Progenitor cell of endocrine pancreas (in vitro differentiated cells): ENCODE data around the gene BCAT1. TPM values are rescaled to one million over a fixed set of nuclear protein-coding genes. Genes with fewer than 3 reads are reported as not detected.

ENCODE experiments used
- DNase-seq: peaks from one replicate; pipeline ENCODE4 v3.0.0; 2021; ENCODE audit warnings: low spot score; ENCODE audit not compliant: unreplicated experiment
- H3K27ac Mint-ChIP-seq: 2 replicates; pipeline ENCODE4 v1.8.0; 2021; ENCODE audit warnings: mild to moderate bottlenecking, moderate library complexity, mixed read lengths
- H3K27me3 Mint-ChIP-seq: 2 replicates; pipeline ENCODE4 v1.8.0; 2021; ENCODE audit warnings: mixed read lengths
- H3K36me3 Mint-ChIP-seq: 2 replicates; pipeline ENCODE4 v1.8.0; 2022; ENCODE audit warnings: mixed read lengths; ENCODE audit not compliant: insufficient read depth
- H3K4me1 Mint-ChIP-seq: 2 replicates; pipeline ENCODE4 v1.8.0; 2021; ENCODE audit warnings: low read depth, mixed read lengths
- H3K4me3 Mint-ChIP-seq: 2 replicates; pipeline ENCODE4 v1.8.0; 2021; ENCODE audit warnings: low read depth, mild to moderate bottlenecking, moderate library complexity, mixed read lengths
- H3K9me3 Mint-ChIP-seq: 2 replicates; pipeline ENCODE4 v1.8.0; 2021; ENCODE audit warnings: low read depth, mixed read lengths
- CTCF ChIP-seq: fragments of 200-600 bp; sonication (generic); IDR thresholded peaks from one replicate; pipeline ENCODE4 v1.5.0; 2021; ENCODE audit warnings: antibody characterized with exemption, mild to moderate bottlenecking; ENCODE audit not compliant: unreplicated experiment
- total RNA-seq: library from RNA; stranded (reverse); gene quantifications from 2 replicates; pipeline ENCODE4 v1.2.1, GENCODE V29; 2021

BCAT1 gene
- total RNA-seq, 1 donor from 2014 or later = 52.9 TPM

DNA sequence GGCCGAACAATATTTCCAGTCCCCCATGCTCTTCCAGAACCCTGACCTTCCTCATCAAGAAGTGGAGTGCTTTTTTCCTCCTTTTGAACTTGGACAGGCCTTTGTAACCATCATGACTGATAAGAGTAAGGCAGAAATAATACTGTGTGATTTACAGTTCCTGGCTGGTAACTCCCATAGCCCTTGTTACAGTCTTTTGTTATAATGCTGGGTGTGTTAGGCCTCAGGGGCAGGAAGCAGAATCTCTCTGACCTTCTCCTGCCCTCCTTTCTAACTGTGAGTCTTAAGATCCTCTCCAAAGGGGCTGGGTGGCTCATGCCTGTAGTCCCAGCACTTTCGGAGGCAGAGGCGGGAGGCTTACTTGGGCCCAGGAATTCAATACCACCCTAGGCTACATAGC is 59.5 kb downstream of the BCAT1 start:
- H3K27ac Mint-ChIP-seq = no peak overlapping the region
- no peaks in the 10 kb centered on the region for H3K36me3 Mint-ChIP-seq
- DNase-seq = no peak
- TF ChIP-seq CTCF = no peak
- H3K9me3 Mint-ChIP-seq = no peaks in the 10 kb centered on the region
- H3K27me3 Mint-ChIP-seq = no peaks in the 10 kb centered on the region
- peaks cover 2% of the 10 kb centered on the region for H3K4me1 Mint-ChIP-seq
- no peak overlapping the region for H3K4me3 Mint-ChIP-seq

DNA sequence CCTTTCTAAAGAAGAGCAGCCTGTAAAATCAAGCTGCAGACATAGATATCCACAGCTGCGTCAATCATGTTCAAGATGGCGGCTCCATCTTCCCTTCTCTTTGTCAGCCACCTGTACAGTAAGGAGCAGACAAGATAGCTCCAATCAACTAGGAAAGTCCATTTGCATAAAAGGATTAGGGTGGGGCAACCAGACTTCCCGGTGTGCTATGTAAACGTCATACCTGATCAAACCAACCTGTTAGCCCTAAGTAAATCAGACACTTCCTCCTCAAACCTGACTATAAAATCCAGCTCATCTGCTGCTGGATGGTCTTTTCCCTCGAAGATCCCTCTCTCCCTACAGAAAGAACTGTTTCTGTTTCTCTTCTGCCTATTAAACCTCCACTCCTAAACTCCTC is 60.1 kb downstream of the BCAT1 start:
- Mint-ChIP-seq H3K4me3 (no peak overlapping the region), H3K36me3 (no peaks in the 10 kb centered on the region)
- no peak for TF ChIP-seq CTCF

GRCh38 chr12:24884911-24885310 is 64.0 kb downstream of the BCAT1 start:
- no peak for TF ChIP-seq CTCF
- Mint-ChIP-seq H3K27me3 (no peaks in the 10 kb centered on the region), H3K36me3 (peaks cover 12% of the 10 kb centered on the region), H3K9me3 (peaks cover 11% of the 10 kb centered on the region), H3K4me3 (no peak overlapping the region), H3K4me1 (peaks cover 9% of the 10 kb centered on the region), H3K27ac (no peak overlapping the region)
- DNase-seq = no peak

More for the DNA sequence above, 60.1 kb downstream of the BCAT1 start:
- Mint-ChIP-seq H3K9me3 (no peaks in the 10 kb centered on the region), H3K4me1 (no peaks in the 10 kb centered on the region), H3K27me3 (no peaks in the 10 kb centered on the region), H3K27ac (no peak overlapping the region)
- no peak for DNase-seq

- no peak overlapping the region for H3K4me3 Mint-ChIP-seq
Measured at GRCh38 chr12:24881724-24882371, 67.1 kb downstream of the BCAT1 start.

GRCh38 chr12:24881227-24881626 is 67.7 kb downstream of the BCAT1 start:
- Mint-ChIP-seq H3K36me3 (peaks cover 23% of the 10 kb centered on the region), H3K4me3 (no peak overlapping the region), H3K27ac (peak overlapping the region; percentile 67), H3K27me3 (no peaks in the 10 kb centered on the region), H3K9me3 (peaks cover 11% of the 10 kb centered on the region), H3K4me1 (peaks cover 13% of the 10 kb centered on the region)
- DNase-seq = no peak
- no peak for TF ChIP-seq CTCF

More at GRCh38 chr12:24881724-24882371, 67.1 kb downstream of the BCAT1 start:
- no peak for DNase-seq
- no peaks in the 10 kb centered on the region for H3K27me3 Mint-ChIP-seq
- peaks cover 23% of the 10 kb centered on the region for H3K36me3 Mint-ChIP-seq
- peaks cover 11% of the 10 kb centered on the region for H3K9me3 Mint-ChIP-seq
- H3K27ac Mint-ChIP-seq = peak overlapping the region; percentile 67
- no peak for TF ChIP-seq CTCF
- peaks cover 13% of the 10 kb centered on the region for H3K4me1 Mint-ChIP-seq
